Measurements from ENCODE around the gene TBXAS1. TPM values are rescaled to one million over a fixed set of nuclear protein-coding genes. Genes with fewer than 3 reads are reported as not detected.

TBXAS1 gene
- total RNA-seq, 2 experiments from 2014 or later, result 0.86 TPM; not detected in 1

- H3K9me3 ChIP-seq (ENCODE audit: low read length), result no peaks in the 10 kb centered on the region
- no peak overlapping the region for H3K27ac ChIP-seq (ENCODE audit: low read depth, low read length, poor library complexity, severe bottlenecking)
- H3K4me1 ChIP-seq (ENCODE audit: insufficient read depth, low read length, poor library complexity, severe bottlenecking), result no peaks in the 10 kb centered on the region
- no peaks in the 10 kb centered on the region for H3K79me2 ChIP-seq (ENCODE audit: insufficient read depth, low read depth, low read length)
- ChIA-PET CTCF (ENCODE audit: unreplicated experiment) (interaction anchor here (0.5 kb wide), 1 partner anchor 18 kb away, joined by 5 read pairs; no protein-coding TSS in a partner anchor), POLR2A (interaction anchor here (0.7 to 1.6 kb wide), 2 partner anchors 19 to 52 kb away, joined by 3 read pairs; no protein-coding TSS in a partner anchor)
- H3K4me2 ChIP-seq (ENCODE audit: low read length), result no peak overlapping the region
- H3K9me2 ChIP-seq (ENCODE audit: insufficient read depth, low read length), result no peaks in the 10 kb centered on the region
- no peak overlapping the region for H2AFZ ChIP-seq (ENCODE audit: low read length)
- H4K20me1 ChIP-seq (ENCODE audit: insufficient read depth, low read length), result no peaks in the 10 kb centered on the region
- no peak for DNase-seq (ENCODE audit: low spot score)
- no TSS peak for BruUV-seq (replicated peaks)
- no peak overlapping the region for H3K4me3 ChIP-seq (ENCODE audit: low read depth, low read length, poor library complexity, severe bottlenecking)
- no peaks in the 10 kb centered on the region for H3K36me3 ChIP-seq (ENCODE audit: insufficient read depth, low read length)
- intact Hi-C loops (cut with micrococcal nuclease; ENCODE audit: unreplicated experiment), result no loop called here
- no peak for TF ChIP-seq CTCF (conservative IDR thresholded peaks at IDR 0.05; ENCODE audit: low read length)
- no peak for TF ChIP-seq EZH2phosphoT487 (IDR thresholded peaks at IDR 0.05; ENCODE audit: borderline replicate concordance, low read depth, low read length)
Measured at GRCh38 chr7:139968931-139969330, 139.9 kb downstream of the TBXAS1 start.

GRCh38 chr7:139972029-139972428, 143.0 kb downstream of the TBXAS1 start:
- no TSS peak for BruUV-seq (replicated peaks)
- H3K9me2 ChIP-seq (ENCODE audit: insufficient read depth, low read length), result no peaks in the 10 kb centered on the region
- H3K27ac ChIP-seq (ENCODE audit: low read depth, low read length, poor library complexity, severe bottlenecking), result no peak overlapping the region
- no peaks in the 10 kb centered on the region for H3K36me3 ChIP-seq (ENCODE audit: insufficient read depth, low read length)
- H2AFZ ChIP-seq (ENCODE audit: low read length), result no peak overlapping the region
- H4K20me1 ChIP-seq (ENCODE audit: insufficient read depth, low read length), result no peaks in the 10 kb centered on the region
- ChIA-PET POLR2A (interaction anchor here (0.6 kb wide), 1 partner anchor 724 kb away, joined by 6 read pairs; no protein-coding TSS in a partner anchor), CTCF (ENCODE audit: unreplicated experiment) (no interaction called here)
- intact Hi-C loops (cut with micrococcal nuclease; ENCODE audit: unreplicated experiment), result no loop called here
- H3K4me1 ChIP-seq (ENCODE audit: insufficient read depth, low read length, poor library complexity, severe bottlenecking), result no peaks in the 10 kb centered on the region
- no peaks in the 10 kb centered on the region for H3K79me2 ChIP-seq (ENCODE audit: insufficient read depth, low read depth, low read length)
- no peak overlapping the region for H3K4me2 ChIP-seq (ENCODE audit: low read length)
- DNase-seq (ENCODE audit: low spot score), result no peak
- TF ChIP-seq CTCF (conservative IDR thresholded peaks at IDR 0.05; ENCODE audit: low read length) (no peak), EZH2phosphoT487 (IDR thresholded peaks at IDR 0.05; ENCODE audit: borderline replicate concordance, low read depth, low read length) (no peak)
- H3K4me3 ChIP-seq (ENCODE audit: low read depth, low read length, poor library complexity, severe bottlenecking), result no peak overlapping the region
- H3K9me3 ChIP-seq (ENCODE audit: low read length), result no peaks in the 10 kb centered on the region

DNA sequence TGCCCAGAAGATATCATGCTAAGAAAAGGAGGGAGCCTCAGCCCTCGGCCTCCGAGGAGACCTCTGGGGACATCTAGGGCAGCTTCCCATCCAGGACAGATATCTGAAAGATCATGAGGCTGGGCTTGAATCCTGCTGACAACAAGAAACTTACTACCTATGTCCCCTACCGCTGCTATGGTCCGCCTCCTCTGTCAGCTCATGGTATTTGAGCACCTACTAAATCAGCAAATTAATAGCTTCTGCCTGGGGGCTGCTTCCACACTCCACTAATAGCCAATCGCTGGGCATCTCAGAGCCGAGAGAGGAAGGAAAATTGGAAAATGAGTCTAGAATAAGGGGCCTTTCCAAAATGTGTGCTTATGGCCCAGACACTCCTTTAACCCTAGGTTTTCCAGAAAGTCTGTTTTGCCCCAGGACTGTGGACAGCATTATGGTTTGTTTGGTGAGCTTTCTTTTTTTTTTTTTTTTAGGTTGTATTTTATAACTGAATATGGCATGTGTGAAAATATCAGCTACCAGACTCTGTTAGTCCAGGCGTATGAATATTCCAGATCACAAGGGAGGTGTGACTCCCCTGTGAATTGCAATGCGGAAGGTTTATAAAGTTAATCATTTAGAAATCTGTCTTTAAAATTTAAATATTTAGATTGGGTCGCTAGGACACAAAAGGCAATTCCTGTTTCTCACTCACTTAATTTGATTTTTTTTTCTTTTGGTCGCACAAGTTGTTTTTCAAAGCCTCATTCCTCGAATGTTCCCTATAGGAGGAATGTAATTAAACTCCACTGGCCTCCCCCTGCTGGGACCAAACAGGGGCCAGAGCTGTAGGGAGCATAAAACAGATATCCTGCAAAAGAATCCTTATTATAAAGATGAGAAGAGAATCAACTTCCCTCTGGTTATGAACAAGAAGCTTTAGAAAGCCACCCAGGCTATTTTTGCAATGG, 144.3 kb downstream of the TBXAS1 start:
- TF ChIP-seq EZH2phosphoT487 (IDR thresholded peaks at IDR 0.05; ENCODE audit: borderline replicate concordance, low read depth, low read length) (no peak), CTCF (conservative IDR thresholded peaks at IDR 0.05; ENCODE audit: low read length) (no peak)
- no peak for DNase-seq (ENCODE audit: low spot score)
- no peak overlapping the region for H3K27ac ChIP-seq (ENCODE audit: low read depth, low read length, poor library complexity, severe bottlenecking)
- no peaks in the 10 kb centered on the region for H4K20me1 ChIP-seq (ENCODE audit: insufficient read depth, low read length)
- no peak overlapping the region for H2AFZ ChIP-seq (ENCODE audit: low read length)
- H3K4me2 ChIP-seq (ENCODE audit: low read length), result no peak overlapping the region
- no peak overlapping the region for H3K4me3 ChIP-seq (ENCODE audit: low read depth, low read length, poor library complexity, severe bottlenecking)
- H3K36me3 ChIP-seq (ENCODE audit: insufficient read depth, low read length), result no peaks in the 10 kb centered on the region
- H3K4me1 ChIP-seq (ENCODE audit: insufficient read depth, low read length, poor library complexity, severe bottlenecking), result no peaks in the 10 kb centered on the region
- no peaks in the 10 kb centered on the region for H3K9me2 ChIP-seq (ENCODE audit: insufficient read depth, low read length)
- no peaks in the 10 kb centered on the region for H3K9me3 ChIP-seq (ENCODE audit: low read length)
- CTCF ChIA-PET (ENCODE audit: unreplicated experiment), result no interaction called here
- no TSS peak for BruUV-seq (replicated peaks)
- no peaks in the 10 kb centered on the region for H3K79me2 ChIP-seq (ENCODE audit: insufficient read depth, low read depth, low read length)
- POLR2A ChIA-PET, result no interaction called here
- intact Hi-C loops (cut with micrococcal nuclease; ENCODE audit: unreplicated experiment), result no loop called here
